HG02885 (cell line): Measurements from ENCODE around the gene CLCA2.

Source experiments
- ATAC-seq: cut with Tn5 transposase; IDR thresholded peaks from one replicate; pipeline ENCODE4 v1.9.1; 2021; ENCODE audit warnings: mild to moderate bottlenecking; ENCODE audit not compliant: unreplicated experiment, poor library complexity

Gene CLCA2

GRCh38 chr1:86429122-86429725, 5.3 kb downstream of the CLCA2 start:
- ATAC-seq: no peak

- ATAC-seq: no peak
Observed at GRCh38 chr1:86429835-86430234, 5.9 kb downstream of the CLCA2 start.

- ATAC-seq: no peak
Observed at GRCh38 chr1:86430376-86430775, 6.4 kb downstream of the CLCA2 start.

- ATAC-seq: no peak
Observed at GRCh38 chr1:86434059-86434458, 10.1 kb downstream of the CLCA2 start.

- no peak for ATAC-seq
Observed at GRCh38 chr1:86435327-86435726, 11.4 kb downstream of the CLCA2 start.

GRCh38 chr1:86436041-86436440, 12.1 kb downstream of the CLCA2 start:
- ATAC-seq: no peak

GRCh38 chr1:86441581-86441980, 17.6 kb downstream of the CLCA2 start:
- ATAC-seq: no peak

GRCh38 chr1:86441997-86442396, 18.0 kb downstream of the CLCA2 start:
- no peak for ATAC-seq

GRCh38 chr1:86445919-86446318, 21.9 kb downstream of the CLCA2 start:
- ATAC-seq: no peak

GRCh38 chr1:86447198-86447790, 23.3 kb downstream of the CLCA2 start:
- no peak for ATAC-seq

- ATAC-seq: no peak
Observed at GRCh38 chr1:86448670-86449069, 24.7 kb downstream of the CLCA2 start.

- ATAC-seq: no peak
Observed at GRCh38 chr1:86449103-86449502, 25.1 kb downstream of the CLCA2 start.

- ATAC-seq: no peak
Observed at GRCh38 chr1:86450847-86451246, 26.9 kb downstream of the CLCA2 start.

- no peak for ATAC-seq
Observed at GRCh38 chr1:86453664-86454063, 29.7 kb downstream of the CLCA2 start.

- ATAC-seq: no peak
Observed at GRCh38 chr1:86455073-86455472, 31.1 kb downstream of the CLCA2 start.

- ATAC-seq: no peak
Observed at GRCh38 chr1:86460998-86461397, 37.0 kb downstream of the CLCA2 start.

GRCh38 chr1:86461482-86461881, 37.5 kb downstream of the CLCA2 start:
- ATAC-seq: no peak

- peak; percentile 72 for ATAC-seq
Observed at GRCh38 chr1:86464819-86465218, 40.8 kb downstream of the CLCA2 start.

GRCh38 chr1:86466109-86466844, 42.3 kb downstream of the CLCA2 start:
- no peak for ATAC-seq

GRCh38 chr1:86466986-86467385, 43.0 kb downstream of the CLCA2 start:
- ATAC-seq: no peak

GRCh38 chr1:86468501-86468977, 44.6 kb downstream of the CLCA2 start, which contains the start of gene CLCA1:
Gene CLCA1 (plus strand): TSS chr1:86468927. CDS start chr1:86468972, 45 bp downstream.
- ATAC-seq: no peak
